Measurements from ENCODE around the gene RMND5A.

Gene RMND5A

DNA sequence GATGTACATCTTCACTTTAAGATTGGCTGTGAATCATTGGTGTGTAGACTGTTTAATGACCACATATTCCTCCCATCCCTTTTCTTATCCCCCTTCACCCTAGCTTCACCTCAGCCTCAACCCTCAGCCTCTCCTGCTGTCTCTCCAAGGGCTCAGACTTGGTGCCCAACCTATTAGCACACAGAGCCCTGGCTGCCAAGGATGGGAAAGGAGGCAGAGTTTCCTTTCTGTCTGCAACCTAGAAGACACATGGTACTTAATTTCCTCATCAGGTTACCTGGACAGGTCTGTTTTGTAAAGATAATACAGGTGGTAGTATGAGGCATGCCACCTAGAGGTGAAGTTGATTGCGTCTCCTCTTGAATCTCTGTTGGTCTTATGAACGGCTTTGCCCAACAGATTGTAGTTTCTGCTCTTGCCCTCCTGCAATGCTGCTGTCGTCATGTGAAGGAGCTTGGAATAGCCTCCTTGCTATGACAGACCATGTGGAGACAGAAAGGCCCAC is 44.5 kb upstream of the RMND5A start:
- H3K27me3 ChIP-seq: no peaks in the 10 kb centered on the region

DNA sequence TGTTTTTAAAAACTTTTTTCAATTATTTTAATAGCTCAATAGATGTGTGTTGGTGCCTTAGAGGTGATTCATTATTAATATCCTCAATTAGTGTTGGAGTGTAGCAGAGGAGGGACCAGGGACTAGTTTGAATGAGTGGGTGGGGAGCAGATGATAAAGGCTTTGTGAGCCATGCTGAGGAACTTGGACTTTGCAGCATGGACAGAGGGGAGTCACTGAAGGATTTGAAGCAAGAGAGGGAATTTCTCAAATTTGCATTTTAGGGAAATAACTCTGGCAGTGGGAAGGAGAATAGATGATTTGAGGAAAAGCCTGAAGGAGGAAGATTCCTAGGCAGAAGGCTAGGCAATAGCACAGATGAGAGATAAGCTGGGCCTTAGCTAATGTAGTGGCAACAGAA is 42.3 kb upstream of the RMND5A start:
- Histone ChIP-seq H3K4me1 (no peaks in the 10 kb centered on the region), H3K9me3 (no peaks in the 10 kb centered on the region), H3K4me3 (ENCODE audit: low read depth, low read length) (no peak overlapping the region), H3K27me3 (no peaks in the 10 kb centered on the region), H3K36me3 (no peaks in the 10 kb centered on the region)
- TF ChIP-seq, protein P1, sequence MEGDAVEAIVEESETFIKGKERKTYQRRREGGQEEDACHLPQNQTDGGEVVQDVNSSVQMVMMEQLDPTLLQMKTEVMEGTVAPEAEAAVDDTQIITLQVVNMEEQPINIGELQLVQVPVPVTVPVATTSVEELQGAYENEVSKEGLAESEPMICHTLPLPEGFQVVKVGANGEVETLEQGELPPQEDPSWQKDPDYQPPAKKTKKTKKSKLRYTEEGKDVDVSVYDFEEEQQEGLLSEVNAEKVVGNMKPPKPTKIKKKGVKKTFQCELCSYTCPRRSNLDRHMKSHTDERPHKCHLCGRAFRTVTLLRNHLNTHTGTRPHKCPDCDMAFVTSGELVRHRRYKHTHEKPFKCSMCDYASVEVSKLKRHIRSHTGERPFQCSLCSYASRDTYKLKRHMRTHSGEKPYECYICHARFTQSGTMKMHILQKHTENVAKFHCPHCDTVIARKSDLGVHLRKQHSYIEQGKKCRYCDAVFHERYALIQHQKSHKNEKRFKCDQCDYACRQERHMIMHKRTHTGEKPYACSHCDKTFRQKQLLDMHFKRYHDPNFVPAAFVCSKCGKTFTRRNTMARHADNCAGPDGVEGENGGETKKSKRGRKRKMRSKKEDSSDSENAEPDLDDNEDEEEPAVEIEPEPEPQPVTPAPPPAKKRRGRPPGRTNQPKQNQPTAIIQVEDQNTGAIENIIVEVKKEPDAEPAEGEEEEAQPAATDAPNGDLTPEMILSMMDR (IDR thresholded peaks at IDR 0.05; ENCODE audit: low read depth, low read length): no peak
- DNase-seq: no peak

More for the DNA sequence above, 44.5 kb upstream of the RMND5A start:
- Histone ChIP-seq H3K36me3 (no peaks in the 10 kb centered on the region), H3K4me1 (no peaks in the 10 kb centered on the region), H3K4me3 (ENCODE audit: low read depth, low read length) (no peak overlapping the region), H3K9me3 (no peaks in the 10 kb centered on the region)
- DNase-seq: no peak
- TF ChIP-seq, protein P1 (IDR thresholded peaks at IDR 0.05; ENCODE audit: low read depth, low read length): no peak

DNA sequence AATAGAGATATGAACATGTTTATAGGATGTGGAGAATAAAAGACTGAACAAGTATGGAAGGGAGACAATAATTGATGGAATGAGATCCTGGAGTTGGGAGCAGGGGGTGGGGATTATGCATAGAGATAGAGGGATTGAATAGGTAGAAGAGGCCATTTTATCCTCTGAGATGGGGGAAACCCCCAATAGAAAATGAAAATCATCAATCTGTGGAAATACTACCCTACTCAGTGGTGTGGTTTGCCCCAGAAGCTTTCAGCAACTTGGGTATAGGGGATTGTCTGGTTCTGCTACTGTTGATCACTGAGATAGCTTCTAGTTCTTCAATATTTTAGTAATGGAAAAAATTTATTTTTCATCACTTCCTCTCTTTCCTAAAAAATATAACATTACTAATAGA is 41.1 kb upstream of the RMND5A start:
- Histone ChIP-seq H3K27me3 (no peaks in the 10 kb centered on the region), H3K36me3 (no peaks in the 10 kb centered on the region), H3K9me3 (no peaks in the 10 kb centered on the region), H3K4me1 (no peaks in the 10 kb centered on the region), H3K4me3 (ENCODE audit: low read depth, low read length) (no peak overlapping the region)
- TF ChIP-seq, protein P1 (IDR thresholded peaks at IDR 0.05; ENCODE audit: low read depth, low read length): no peak
- DNase-seq: no peak

- Histone ChIP-seq H3K9me3 (no peaks in the 10 kb centered on the region), H3K27me3 (no peaks in the 10 kb centered on the region), H3K4me1 (no peaks in the 10 kb centered on the region), H3K4me3 (ENCODE audit: low read depth, low read length) (no peak overlapping the region), H3K36me3 (no peaks in the 10 kb centered on the region)
- DNase-seq: no peak
- TF ChIP-seq, protein P1 (IDR thresholded peaks at IDR 0.05; ENCODE audit: low read depth, low read length): no peak
These were observed 34.7 kb upstream of the RMND5A start for GRCh38 chr2:86685351-86685750.

GRCh38 chr2:86686460-86686859 is 33.6 kb upstream of the RMND5A start:
- H3K27me3 ChIP-seq: no peaks in the 10 kb centered on the region
- no peak overlapping the region for H3K4me3 ChIP-seq (ENCODE audit: low read depth, low read length)
- no peaks in the 10 kb centered on the region for H3K4me1 ChIP-seq
- no peaks in the 10 kb centered on the region for H3K9me3 ChIP-seq
- TF ChIP-seq, protein P1 (IDR thresholded peaks at IDR 0.05; ENCODE audit: low read depth, low read length): no peak
- no peaks in the 10 kb centered on the region for H3K36me3 ChIP-seq
- no peak for DNase-seq

DNA sequence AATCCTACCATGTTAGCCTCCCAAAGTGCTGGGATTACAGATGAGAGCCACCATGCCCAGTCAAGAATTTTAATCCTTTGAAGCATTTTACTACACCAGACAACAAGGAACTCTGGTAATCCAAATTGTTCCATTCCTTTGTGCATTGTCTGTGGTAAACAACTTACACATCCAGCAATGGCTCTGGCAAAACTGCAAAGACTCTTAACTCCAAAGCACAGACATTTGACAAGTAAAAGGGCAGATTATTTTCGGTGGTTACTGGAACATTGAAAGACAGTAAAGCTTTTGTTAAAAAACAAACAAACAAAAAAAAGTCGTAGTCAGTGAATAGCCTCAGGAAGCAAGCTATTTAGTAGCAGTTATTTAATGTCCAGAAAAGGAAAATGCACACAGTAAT is 33.2 kb upstream of the RMND5A start:
- TF ChIP-seq, protein P1 (IDR thresholded peaks at IDR 0.05; ENCODE audit: low read depth, low read length): no peak
- Histone ChIP-seq H3K4me1 (no peaks in the 10 kb centered on the region), H3K27me3 (no peaks in the 10 kb centered on the region), H3K36me3 (no peaks in the 10 kb centered on the region), H3K9me3 (no peaks in the 10 kb centered on the region), H3K4me3 (ENCODE audit: low read depth, low read length) (no peak overlapping the region)
- DNase-seq: no peak

Measured in BE2C (cell line).